ENCODE results near the gene ABLIM2. TPM values are rescaled to one million over a fixed set of nuclear protein-coding genes. Genes with fewer than 3 reads are reported as not detected.
A peak's percentile ranks its signal among the peaks of the same experiment; 100 is the strongest.

The ABLIM2 gene
- total RNA-seq, 1 experiment from 2014 or later = 1.0 TPM

DNA sequence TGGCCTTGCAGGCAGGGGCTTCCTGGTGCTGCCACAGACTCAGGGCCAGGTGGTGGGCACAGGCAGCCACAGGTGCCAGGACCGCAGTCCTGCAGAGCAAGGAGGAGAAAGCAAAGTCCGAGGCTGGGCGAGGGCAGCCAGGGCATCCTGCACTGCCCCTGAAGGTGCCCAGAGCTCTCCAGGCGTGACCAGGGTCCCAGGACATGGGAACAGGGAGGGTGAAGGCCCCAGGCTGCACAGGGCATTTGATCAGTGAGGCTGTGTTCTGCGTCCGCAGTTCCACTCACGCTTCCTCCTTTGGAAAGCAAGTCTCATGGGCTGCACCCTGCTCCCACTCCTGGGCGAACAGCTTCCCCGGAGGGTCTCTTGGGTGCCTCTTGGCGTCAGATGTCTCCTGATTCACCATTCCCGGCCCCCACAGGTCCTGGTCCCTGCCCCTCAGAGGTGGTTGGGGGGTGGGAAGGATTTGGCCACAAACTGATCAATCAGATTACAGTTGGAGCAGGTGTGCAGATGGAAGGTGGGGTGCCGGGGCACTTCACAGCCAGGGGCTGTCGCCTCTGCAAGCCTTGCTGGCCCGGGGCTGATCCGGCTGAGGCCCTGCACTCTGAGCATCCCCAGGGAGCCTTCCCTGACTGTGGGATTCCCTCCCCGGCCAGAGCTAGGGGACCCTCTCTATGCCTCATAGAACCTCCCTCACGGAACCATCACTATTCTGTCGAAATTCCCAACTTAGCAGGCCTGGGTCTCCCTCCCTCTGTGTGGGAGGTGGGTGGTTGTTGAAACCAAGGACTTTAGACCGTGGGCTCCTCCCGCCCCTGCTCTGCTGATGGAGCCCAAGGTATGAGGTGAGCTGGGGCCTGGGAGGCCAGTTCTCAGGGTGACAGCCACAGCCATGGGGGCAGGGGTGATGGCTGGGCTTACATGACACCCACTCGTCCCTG is 43.8 kb upstream of the ABLIM2 start:
- Histone ChIP-seq H2AFZ (ENCODE audit: low read length) (no peak overlapping the region), H3K14ac (ENCODE audit: insufficient read depth, low read length) (no peak overlapping the region), H4K8ac (replicated peaks; ENCODE audit: insufficient read length, low read depth, low read length) (no peak overlapping the region), H3K23ac (ENCODE audit: insufficient read length, low read depth, low read length) (no peak overlapping the region), H2BK5ac (ENCODE audit: insufficient read length, low read length) (no peak overlapping the region), H3K56ac (ENCODE audit: insufficient read length, low read depth, low read length) (no peak overlapping the region), H4K91ac (ENCODE audit: insufficient read length, low read depth, low read length) (no peak overlapping the region), H2BK20ac (ENCODE audit: low read depth, low read length, poor library complexity, severe bottlenecking) (no peak overlapping the region), H3K9me3 (ENCODE audit: control insufficient read depth, low read depth, low read length) (no peaks in the 10 kb centered on the region), H3K4ac (ENCODE audit: low read depth, low read length) (no peak overlapping the region), H3K9ac (ENCODE audit: extremely low read depth, insufficient read length, low read length) (no peak overlapping the region), H3K18ac (ENCODE audit: insufficient read length, low read depth, low read length) (no peak overlapping the region), H3K27ac (ENCODE audit: insufficient read length, low read depth, low read length) (no peak overlapping the region), H3K79me2 (ENCODE audit: insufficient read depth, low read length) (no peaks in the 10 kb centered on the region), H3K27me3 (ENCODE audit: insufficient read depth, low read length) (no peaks in the 10 kb centered on the region), H3K23me2 (ENCODE audit: insufficient read length, low read depth, low read length, poor library complexity, severe bottlenecking) (no peaks in the 10 kb centered on the region), H4K5ac (ENCODE audit: insufficient read length, low read depth, low read length) (no peak overlapping the region), H3T11ph (ENCODE audit: low read length) (no peak overlapping the region), H2BK15ac (ENCODE audit: low read depth, low read length) (no peak overlapping the region), H2AK5ac (ENCODE audit: insufficient read length, low read length) (no peak overlapping the region), H4K20me1 (ENCODE audit: control insufficient read depth, insufficient read depth, insufficient read length) (no peaks in the 10 kb centered on the region), H3K4me1 (ENCODE audit: insufficient read depth, low read length) (no peaks in the 10 kb centered on the region), H3K4me2 (ENCODE audit: insufficient read depth, insufficient read length, low read length) (no peak overlapping the region), H2BK12ac (ENCODE audit: insufficient read length, low read depth, low read length) (no peak overlapping the region), H3K79me1 (ENCODE audit: insufficient read depth, low read depth, low read length, poor library complexity, severe bottlenecking) (no peaks in the 10 kb centered on the region), H2BK120ac (ENCODE audit: low read depth, low read length, poor library complexity, severe bottlenecking) (no peak overlapping the region)
- WGBS (ENCODE audit: extremely low coverage, insufficient read length, low lambda C conversion rate) = no CpG with 5 or more reads among the region's 21 CpGs
- no peak overlapping the region for H3K4me3 Mint-ChIP-seq
- H3K27ac Mint-ChIP-seq = peak overlapping the region in 1 of 3 experiments; percentile 65; a peak in 1 of 7 replicates
- TF ChIP-seq, protein P1, sequence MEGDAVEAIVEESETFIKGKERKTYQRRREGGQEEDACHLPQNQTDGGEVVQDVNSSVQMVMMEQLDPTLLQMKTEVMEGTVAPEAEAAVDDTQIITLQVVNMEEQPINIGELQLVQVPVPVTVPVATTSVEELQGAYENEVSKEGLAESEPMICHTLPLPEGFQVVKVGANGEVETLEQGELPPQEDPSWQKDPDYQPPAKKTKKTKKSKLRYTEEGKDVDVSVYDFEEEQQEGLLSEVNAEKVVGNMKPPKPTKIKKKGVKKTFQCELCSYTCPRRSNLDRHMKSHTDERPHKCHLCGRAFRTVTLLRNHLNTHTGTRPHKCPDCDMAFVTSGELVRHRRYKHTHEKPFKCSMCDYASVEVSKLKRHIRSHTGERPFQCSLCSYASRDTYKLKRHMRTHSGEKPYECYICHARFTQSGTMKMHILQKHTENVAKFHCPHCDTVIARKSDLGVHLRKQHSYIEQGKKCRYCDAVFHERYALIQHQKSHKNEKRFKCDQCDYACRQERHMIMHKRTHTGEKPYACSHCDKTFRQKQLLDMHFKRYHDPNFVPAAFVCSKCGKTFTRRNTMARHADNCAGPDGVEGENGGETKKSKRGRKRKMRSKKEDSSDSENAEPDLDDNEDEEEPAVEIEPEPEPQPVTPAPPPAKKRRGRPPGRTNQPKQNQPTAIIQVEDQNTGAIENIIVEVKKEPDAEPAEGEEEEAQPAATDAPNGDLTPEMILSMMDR (conservative IDR thresholded peaks at IDR 0.05) = no peak
- DNase-seq = no peak
- H3K4me1 Mint-ChIP-seq = 0 out of 4 replicates have a peak, but pooled peaks cover 2% of the 10 kb centered on the region in 2 experiments
- peaks cover 1% of the 10 kb centered on the region for H3K27me3 Mint-ChIP-seq (ENCODE audit: low read depth)
- no peaks in the 10 kb centered on the region for H3K9me3 Mint-ChIP-seq
- H3K36me3 Mint-ChIP-seq (ENCODE audit: insufficient read depth in 1 of 3, low read depth in 3 of 3) = no peaks in the 10 kb centered on the region
